Panc1 (cell line): ENCODE results near the gene ADARB1. TPM values are rescaled to one million over a fixed set of nuclear protein-coding genes. Genes with fewer than 3 reads are reported as not detected.

ENCODE experiments used
- ATAC-seq: fragments of 200-7000 bp; cut with Tn5 transposase; 2 replicates; pipeline ENCODE4 v1.9.1; 2020; ENCODE audit warnings: mild to moderate bottlenecking, moderate library complexity
- BruUV-seq: library from RNA; stranded (reverse); fragments of 400-500 nt; replicated peaks from 2 replicates; lab custom pipeline; 2021; lab: Mats Ljungman, UMichigan
- CTCF ChIA-PET: fragments of 300-600 bp; sonication (Branson Sonifier 250); formaldehyde crosslinking; loops from one replicate; lab custom pipeline; 2022; ENCODE audit warnings: antibody characterized with exemption; lab: Charles Lee
- POLR2A ChIA-PET: fragments of 300-600 bp; sonication (Branson Sonifier 250); formaldehyde crosslinking; loops from one replicate; lab custom pipeline; 2022; ENCODE audit warnings: antibody characterized with exemption; lab: Charles Lee
- DNase-seq: peaks from one replicate; pipeline ENCODE4 v3.0.0-alpha.2; 2010; ENCODE audit warnings: low read depth, low spot score
- H3K27ac ChIP-seq: 2 replicates; pipeline ENCODE4 v1.5.1; 2011; ENCODE audit warnings: mild to moderate bottlenecking, low read length, inconsistent platforms
- H3K27me3 ChIP-seq: fragments of 200-500 bp; sonication (Bioruptor generic); 2 replicates; pipeline ENCODE4 v1.6.0; 2014; ENCODE audit warnings: low read length, inconsistent platforms; ENCODE audit not compliant: control insufficient read depth, insufficient read depth
- H3K36me3 ChIP-seq: fragments of 200-500 bp; sonication (Bioruptor generic); 2 replicates; pipeline ENCODE4 v1.5.1; 2014; ENCODE audit warnings: inconsistent platforms, mild to moderate bottlenecking, low read length, moderate library complexity; ENCODE audit not compliant: control insufficient read depth, insufficient read depth
- H3K4me1 ChIP-seq: 2 replicates; pipeline ENCODE4 v1.5.1; 2011; ENCODE audit warnings: inconsistent platforms, mild to moderate bottlenecking, low read length, moderate library complexity; ENCODE audit not compliant: control insufficient read depth, insufficient read depth
- H3K4me3 ChIP-seq, 2 experiments: 2 replicates each; pipeline ENCODE4 v1.5.1; 2011 to 2012; ENCODE audit warnings: low read depth in 2 of 2, low read length in 2 of 2, mild to moderate bottlenecking in 2 of 2, inconsistent platforms in 1 of 2, moderate library complexity in 1 of 2
- H3K9me3 ChIP-seq: fragments of 200-500 bp; sonication (Bioruptor generic); 2 replicates; pipeline ENCODE4 v1.5.1; 2014; ENCODE audit warnings: low read depth, mild to moderate bottlenecking, inconsistent platforms, low read length, moderate library complexity; ENCODE audit not compliant: control insufficient read depth, insufficient read depth
- POLR2AphosphoS5 ChIP-seq: IDR thresholded peaks from 2 replicates; pipeline ENCODE4 v1.6.1; 2012; ENCODE audit warnings: mild to moderate bottlenecking, low read depth, low read length, moderate library complexity
- SIN3A ChIP-seq: IDR thresholded peaks from 2 replicates; pipeline ENCODE4 v1.6.1; 2012; ENCODE audit warnings: low read depth, mild to moderate bottlenecking, low read length, moderate library complexity, borderline replicate concordance; ENCODE audit not compliant: insufficient read depth
- TCF7L2 ChIP-seq: IDR thresholded peaks from 2 replicates; pipeline ENCODE4 v1.6.1; 2011; ENCODE audit warnings: mild to moderate bottlenecking, low read depth, low read length, inconsistent platforms
- in situ Hi-C: cut with HindIII; loops from 2 replicates; pipeline ENCODE4 v1.10.0; 2016; ENCODE audit warnings: low sequenced_read_pairs, low pct_unique_long_range_greater_than_20kb
- intact Hi-C: fragments of 100-400 bp; cut with micrococcal nuclease; formaldehyde crosslinking; loops from one replicate; pipeline ENCODE4 v1.10.0; 2022; ENCODE audit not compliant: unreplicated experiment
- total RNA-seq: library from RNA; stranded (reverse); gene quantifications from one replicate; pipeline ENCODE4 v1.2.1, GENCODE V29; 2021; ENCODE audit not compliant: unreplicated experiment
- TF ChIP-seq, protein P1 (sequence below), 2 experiments: IDR thresholded peaks; 2 replicates each; pipeline ENCODE4 v1.6.1; 2011 to 2012; ENCODE audit warnings: low read depth in 2 of 2, control low read depth in 1 of 2, low read length in 1 of 2, mild to moderate bottlenecking in 1 of 2, moderate library complexity in 1 of 2; ENCODE audit not compliant: insufficient read depth in 1 of 2
- TF ChIP-seq, protein P2 (sequence below): fragments of 450-650 bp; IDR thresholded peaks from 2 replicates; pipeline ENCODE4 v1.5.1; 2017; ENCODE audit warnings: mild to moderate bottlenecking

ADARB1 gene
- total RNA-seq, 1 experiment from 2014 or later, result 15.0 TPM

DNA sequence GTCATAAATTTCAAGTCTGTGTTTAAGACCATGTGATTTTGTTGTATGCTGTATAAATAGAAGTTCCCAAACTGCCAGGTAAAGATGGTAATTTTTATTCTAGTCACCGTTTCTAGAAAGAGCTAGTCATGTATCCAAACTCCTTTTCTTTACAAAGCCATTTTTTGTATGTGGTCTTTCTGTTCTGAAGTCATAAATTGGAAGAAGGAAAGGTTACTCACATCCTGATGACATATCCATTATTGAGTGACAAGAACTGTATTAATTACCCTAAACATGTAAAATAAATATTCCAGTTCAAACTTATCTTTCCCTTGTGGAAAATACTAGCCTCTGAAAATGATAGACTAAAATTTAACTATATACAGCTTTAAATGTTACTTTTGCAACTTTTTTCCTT lies 108.6 kb downstream of the ADARB1 start:
- intact Hi-C loops, result no loop called here
- in situ Hi-C loops, result no loop called here
- no peak for ATAC-seq
- no peaks in the 10 kb centered on the region for H3K4me1 ChIP-seq
- no peak for DNase-seq
- no peak overlapping the region for H3K27ac ChIP-seq
- no TSS peak for BruUV-seq
- H3K27me3 ChIP-seq, result no peaks in the 10 kb centered on the region
- no peaks in the 10 kb centered on the region; the same call in 1 of the 2 replicates for H3K36me3 ChIP-seq
- peaks cover 12% of the 10 kb centered on the region; the same call in 1 of the 2 replicates for H3K9me3 ChIP-seq
- POLR2A ChIA-PET, result interaction anchor here (0.7 kb wide), 1 partner anchor 52 kb away, joined by 10 read pairs; no protein-coding TSS in a partner anchor
- no peak overlapping the region for H3K4me3 ChIP-seq
- TF ChIP-seq SIN3A, result no peak
- no peak for TF ChIP-seq POLR2AphosphoS5
- TF ChIP-seq, protein P1, sequence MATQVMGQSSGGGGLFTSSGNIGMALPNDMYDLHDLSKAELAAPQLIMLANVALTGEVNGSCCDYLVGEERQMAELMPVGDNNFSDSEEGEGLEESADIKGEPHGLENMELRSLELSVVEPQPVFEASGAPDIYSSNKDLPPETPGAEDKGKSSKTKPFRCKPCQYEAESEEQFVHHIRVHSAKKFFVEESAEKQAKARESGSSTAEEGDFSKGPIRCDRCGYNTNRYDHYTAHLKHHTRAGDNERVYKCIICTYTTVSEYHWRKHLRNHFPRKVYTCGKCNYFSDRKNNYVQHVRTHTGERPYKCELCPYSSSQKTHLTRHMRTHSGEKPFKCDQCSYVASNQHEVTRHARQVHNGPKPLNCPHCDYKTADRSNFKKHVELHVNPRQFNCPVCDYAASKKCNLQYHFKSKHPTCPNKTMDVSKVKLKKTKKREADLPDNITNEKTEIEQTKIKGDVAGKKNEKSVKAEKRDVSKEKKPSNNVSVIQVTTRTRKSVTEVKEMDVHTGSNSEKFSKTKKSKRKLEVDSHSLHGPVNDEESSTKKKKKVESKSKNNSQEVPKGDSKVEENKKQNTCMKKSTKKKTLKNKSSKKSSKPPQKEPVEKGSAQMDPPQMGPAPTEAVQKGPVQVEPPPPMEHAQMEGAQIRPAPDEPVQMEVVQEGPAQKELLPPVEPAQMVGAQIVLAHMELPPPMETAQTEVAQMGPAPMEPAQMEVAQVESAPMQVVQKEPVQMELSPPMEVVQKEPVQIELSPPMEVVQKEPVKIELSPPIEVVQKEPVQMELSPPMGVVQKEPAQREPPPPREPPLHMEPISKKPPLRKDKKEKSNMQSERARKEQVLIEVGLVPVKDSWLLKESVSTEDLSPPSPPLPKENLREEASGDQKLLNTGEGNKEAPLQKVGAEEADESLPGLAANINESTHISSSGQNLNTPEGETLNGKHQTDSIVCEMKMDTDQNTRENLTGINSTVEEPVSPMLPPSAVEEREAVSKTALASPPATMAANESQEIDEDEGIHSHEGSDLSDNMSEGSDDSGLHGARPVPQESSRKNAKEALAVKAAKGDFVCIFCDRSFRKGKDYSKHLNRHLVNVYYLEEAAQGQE (IDR thresholded peaks at IDR 0.05; ENCODE audit: insufficient read depth in 1 of 2, low read depth in 2 of 2, low read length in 1 of 2), result no peak
- no peak for TF ChIP-seq TCF7L2
- TF ChIP-seq, protein P2, sequence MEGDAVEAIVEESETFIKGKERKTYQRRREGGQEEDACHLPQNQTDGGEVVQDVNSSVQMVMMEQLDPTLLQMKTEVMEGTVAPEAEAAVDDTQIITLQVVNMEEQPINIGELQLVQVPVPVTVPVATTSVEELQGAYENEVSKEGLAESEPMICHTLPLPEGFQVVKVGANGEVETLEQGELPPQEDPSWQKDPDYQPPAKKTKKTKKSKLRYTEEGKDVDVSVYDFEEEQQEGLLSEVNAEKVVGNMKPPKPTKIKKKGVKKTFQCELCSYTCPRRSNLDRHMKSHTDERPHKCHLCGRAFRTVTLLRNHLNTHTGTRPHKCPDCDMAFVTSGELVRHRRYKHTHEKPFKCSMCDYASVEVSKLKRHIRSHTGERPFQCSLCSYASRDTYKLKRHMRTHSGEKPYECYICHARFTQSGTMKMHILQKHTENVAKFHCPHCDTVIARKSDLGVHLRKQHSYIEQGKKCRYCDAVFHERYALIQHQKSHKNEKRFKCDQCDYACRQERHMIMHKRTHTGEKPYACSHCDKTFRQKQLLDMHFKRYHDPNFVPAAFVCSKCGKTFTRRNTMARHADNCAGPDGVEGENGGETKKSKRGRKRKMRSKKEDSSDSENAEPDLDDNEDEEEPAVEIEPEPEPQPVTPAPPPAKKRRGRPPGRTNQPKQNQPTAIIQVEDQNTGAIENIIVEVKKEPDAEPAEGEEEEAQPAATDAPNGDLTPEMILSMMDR, result no peak
- CTCF ChIA-PET, result no interaction called here

- H3K4me3 ChIP-seq, result no peak overlapping the region
- ATAC-seq (no peak), DNase-seq (no peak)
- POLR2A ChIA-PET, result no interaction called here
- TF ChIP-seq TCF7L2, result no peak
- TF ChIP-seq, protein P1 (IDR thresholded peaks at IDR 0.05; ENCODE audit: insufficient read depth in 1 of 2, low read depth in 2 of 2, low read length in 1 of 2), result no peak
- TF ChIP-seq POLR2AphosphoS5, result no peak
- no peak for TF ChIP-seq SIN3A
- TF ChIP-seq, protein P2, result no peak
- intact Hi-C loops (no loop called here), in situ Hi-C loops (no loop called here)
- no peaks in the 10 kb centered on the region for H3K27me3 ChIP-seq
- CTCF ChIA-PET, result no interaction called here
- no peaks in the 10 kb centered on the region for H3K4me1 ChIP-seq
- H3K36me3 ChIP-seq, result no peaks in the 10 kb centered on the region; the same call in 1 of the 2 replicates
- peaks cover 12% of the 10 kb centered on the region; the same call in 1 of the 2 replicates for H3K9me3 ChIP-seq
- no TSS peak for BruUV-seq
- no peak overlapping the region for H3K27ac ChIP-seq
Measured at GRCh38 chr21:45183852-45184251, 109.5 kb downstream of the ADARB1 start.
